Measurements from ENCODE around the gene KLHL14. TPM values are rescaled to one million over a fixed set of nuclear protein-coding genes. Genes with fewer than 3 reads are reported as not detected.
A peak's percentile ranks its signal among the peaks of the same experiment; 100 is the strongest.
"Not testable (repeated sequence)": the region's sequence is repeated elsewhere in the genome, so short reads cannot be mapped to it uniquely, and the experiment has no call there.

KLHL14 gene
- total RNA-seq = 0.85 and 0.93 TPM in 2 replicates

- no peak for DNase-seq
Measured at GRCh38 chr18:32772581-32773381, at the start of gene KLHL14. Gene KLHL14 (minus strand): TSS chr18:32773023. CDS start chr18:32770591, 2,432 bp downstream.

GRCh38 chr18:32822197-32822596 lies 49.4 kb upstream of the KLHL14 start:
- no peak for DNase-seq

- DNase-seq = no peak
Measured at GRCh38 chr18:32815881-32816280, 43.1 kb upstream of the KLHL14 start.

GRCh38 chr18:32812342-32812741 lies 39.5 kb upstream of the KLHL14 start:
- no peak for DNase-seq

- DNase-seq = no peak
Measured at GRCh38 chr18:32810314-32810713, 37.5 kb upstream of the KLHL14 start.

GRCh38 chr18:32805354-32805753 lies 32.5 kb upstream of the KLHL14 start:
- no peak for DNase-seq

- no peak for DNase-seq
Measured at GRCh38 chr18:32804134-32804888, 31.5 kb upstream of the KLHL14 start.

- no peak for DNase-seq
Measured at GRCh38 chr18:32803568-32803967, 30.7 kb upstream of the KLHL14 start.

- DNase-seq = no peak
Measured at GRCh38 chr18:32802591-32803451, 30.0 kb upstream of the KLHL14 start.

GRCh38 chr18:32801228-32801627 lies 28.4 kb upstream of the KLHL14 start:
- DNase-seq = no peak

GRCh38 chr18:32798209-32798960 lies 25.6 kb upstream of the KLHL14 start:
- DNase-seq = no peak

GRCh38 chr18:32794667-32795066 lies 21.8 kb upstream of the KLHL14 start:
- not testable (repeated sequence) for DNase-seq

GRCh38 chr18:32779010-32779409 lies 6.2 kb upstream of the KLHL14 start:
- DNase-seq = no peak

GRCh38 chr18:32777049-32777448 lies 4.2 kb upstream of the KLHL14 start:
- DNase-seq = no peak

GRCh38 chr18:32776561-32776960 lies 3.7 kb upstream of the KLHL14 start:
- no peak for DNase-seq

GRCh38 chr18:32775628-32776027 lies 2.8 kb upstream of the KLHL14 start:
- peak; percentile 84 for DNase-seq

GRCh38 chr18:32773382-32773712 lies 524 bp upstream of the KLHL14 start:
- DNase-seq = no peak

GRCh38 chr18:32771871-32772580 lies 797 bp downstream of the KLHL14 start:
- peak; percentile 31 for DNase-seq

GRCh38 chr18:32771169-32771751 lies 1.6 kb downstream of the KLHL14 start:
- peak; percentile 30 for DNase-seq

- DNase-seq = no peak
Measured at GRCh38 chr18:32770666-32771168, 2.1 kb downstream of the KLHL14 start.

- DNase-seq = peak; percentile 23
Measured at GRCh38 chr18:32770054-32770665, 2.7 kb downstream of the KLHL14 start.

Measured in dermis blood vessel endothelial cell (primary cell).